ENCODE measurements around the gene MEOX2.

Gene MEOX2

DNA sequence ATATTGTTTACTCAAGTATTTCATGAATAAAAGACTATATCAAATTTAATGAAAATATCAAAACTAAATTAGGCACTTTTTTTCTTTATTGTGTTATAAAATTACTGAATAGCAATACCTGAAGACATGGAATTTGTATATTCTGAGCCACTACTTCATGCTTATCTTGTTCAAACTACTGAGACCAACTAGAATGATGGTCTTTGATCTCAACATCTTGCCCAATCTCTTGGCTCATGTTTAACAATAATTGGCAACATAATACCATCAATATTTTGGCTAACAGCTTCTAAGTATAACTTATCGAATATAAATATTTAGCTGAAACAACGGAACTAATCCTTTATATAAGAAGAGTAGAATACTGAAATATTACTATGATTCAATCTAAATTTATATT lies 68.2 kb downstream of the MEOX2 start:
- intact Hi-C loops (cut with DNase I; ENCODE audit: low total_unique reads) = no loop called here
- no peaks in the 10 kb centered on the region for H3K36me3 ChIP-seq
- TF ChIP-seq, protein P1, sequence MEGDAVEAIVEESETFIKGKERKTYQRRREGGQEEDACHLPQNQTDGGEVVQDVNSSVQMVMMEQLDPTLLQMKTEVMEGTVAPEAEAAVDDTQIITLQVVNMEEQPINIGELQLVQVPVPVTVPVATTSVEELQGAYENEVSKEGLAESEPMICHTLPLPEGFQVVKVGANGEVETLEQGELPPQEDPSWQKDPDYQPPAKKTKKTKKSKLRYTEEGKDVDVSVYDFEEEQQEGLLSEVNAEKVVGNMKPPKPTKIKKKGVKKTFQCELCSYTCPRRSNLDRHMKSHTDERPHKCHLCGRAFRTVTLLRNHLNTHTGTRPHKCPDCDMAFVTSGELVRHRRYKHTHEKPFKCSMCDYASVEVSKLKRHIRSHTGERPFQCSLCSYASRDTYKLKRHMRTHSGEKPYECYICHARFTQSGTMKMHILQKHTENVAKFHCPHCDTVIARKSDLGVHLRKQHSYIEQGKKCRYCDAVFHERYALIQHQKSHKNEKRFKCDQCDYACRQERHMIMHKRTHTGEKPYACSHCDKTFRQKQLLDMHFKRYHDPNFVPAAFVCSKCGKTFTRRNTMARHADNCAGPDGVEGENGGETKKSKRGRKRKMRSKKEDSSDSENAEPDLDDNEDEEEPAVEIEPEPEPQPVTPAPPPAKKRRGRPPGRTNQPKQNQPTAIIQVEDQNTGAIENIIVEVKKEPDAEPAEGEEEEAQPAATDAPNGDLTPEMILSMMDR (IDR thresholded peaks at IDR 0.05) = no peak
- no peak overlapping the region for H3K27ac ChIP-seq
- H3K4me1 ChIP-seq = peaks cover 0 to 6% (median 0%) of the 10 kb centered on the region in 4 donors
- no peak for DNase-seq
- no peaks in the 10 kb centered on the region for H3K9me3 ChIP-seq
- no peaks in the 10 kb centered on the region for H3K27me3 ChIP-seq
- no peak overlapping the region for H3K4me3 ChIP-seq

DNA sequence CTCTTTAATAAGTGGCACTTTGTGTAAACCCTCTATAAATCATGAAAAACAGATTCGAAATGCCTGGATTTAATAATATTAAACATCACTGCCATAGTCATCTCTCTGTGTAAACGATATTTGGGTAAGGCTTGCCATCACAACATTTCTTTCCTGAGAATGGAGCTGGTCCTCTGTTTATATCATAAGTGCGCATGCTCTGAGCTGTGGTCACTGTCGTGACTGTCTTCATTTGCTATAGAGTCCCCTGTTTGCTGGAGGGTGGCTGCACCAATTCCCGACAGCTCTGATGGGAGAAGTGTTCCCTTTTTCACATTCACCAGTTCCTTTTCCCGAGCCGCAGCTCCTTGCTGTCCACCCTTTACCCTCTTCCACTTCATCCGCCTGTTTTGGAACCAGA lies 74.3 kb downstream of the MEOX2 start:
- H3K27me3 ChIP-seq = no peaks in the 10 kb centered on the region
- DNase-seq = no peak
- no peak overlapping the region for H3K4me3 ChIP-seq
- intact Hi-C loops (cut with DNase I; ENCODE audit: low total_unique reads) = no loop called here
- TF ChIP-seq, protein P1 (IDR thresholded peaks at IDR 0.05) = no peak
- H3K4me1 ChIP-seq = peaks cover 0 to 4% (median 0%) of the 10 kb centered on the region in 4 donors
- peaks cover 0 to 7% (median 0%) of the 10 kb centered on the region in 3 donors for H3K36me3 ChIP-seq
- no peak overlapping the region for H3K27ac ChIP-seq
- no peaks in the 10 kb centered on the region for H3K9me3 ChIP-seq

GRCh38 chr7:15610503-15610902 lies 76.0 kb downstream of the MEOX2 start:
- intact Hi-C loops (cut with DNase I; ENCODE audit: low total_unique reads) = no loop called here
- no peak for DNase-seq
- Histone ChIP-seq H3K4me1 (peaks cover 0 to 4% (median 0%) of the 10 kb centered on the region in 4 donors), H3K4me3 (no peak overlapping the region), H3K27me3 (no peaks in the 10 kb centered on the region), H3K9me3 (no peaks in the 10 kb centered on the region), H3K27ac (no peak overlapping the region), H3K36me3 (peaks cover 0 to 7% (median 0%) of the 10 kb centered on the region in 3 donors)
- TF ChIP-seq, protein P1 (IDR thresholded peaks at IDR 0.05) = no peak

DNA sequence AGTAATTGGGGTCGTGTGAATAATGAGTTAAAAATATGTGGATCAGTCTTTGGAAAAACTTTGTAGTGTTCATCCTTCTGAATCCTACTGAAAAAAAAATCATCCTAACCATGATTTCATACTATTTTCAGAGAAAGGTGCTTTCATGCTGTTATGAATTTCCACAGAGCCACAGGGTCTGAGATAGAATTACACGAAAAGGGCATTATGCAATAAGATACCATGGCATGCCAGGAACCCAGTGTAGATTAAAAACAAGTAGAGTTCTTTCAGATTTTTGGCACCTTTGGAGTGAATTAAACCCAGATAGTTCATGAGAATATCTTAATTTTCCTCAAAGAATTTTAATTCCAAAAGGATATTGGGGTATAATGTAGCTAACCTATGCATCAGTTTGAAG lies 77.2 kb downstream of the MEOX2 start:
- Histone ChIP-seq H3K27ac (no peak overlapping the region), H3K9me3 (no peaks in the 10 kb centered on the region), H3K4me3 (no peak overlapping the region), H3K27me3 (no peaks in the 10 kb centered on the region), H3K4me1 (peaks cover 0 to 4% (median 0%) of the 10 kb centered on the region in 4 donors), H3K36me3 (peaks cover 0 to 7% (median 0%) of the 10 kb centered on the region in 3 donors)
- TF ChIP-seq, protein P1 (IDR thresholded peaks at IDR 0.05) = no peak
- intact Hi-C loops (cut with DNase I; ENCODE audit: low total_unique reads) = no loop called here
- DNase-seq = no peak

- H3K27me3 ChIP-seq = no peaks in the 10 kb centered on the region
- no peak overlapping the region for H3K27ac ChIP-seq
- H3K4me3 ChIP-seq = no peak overlapping the region
- peaks cover 0 to 7% (median 0%) of the 10 kb centered on the region in 3 donors for H3K36me3 ChIP-seq
- TF ChIP-seq, protein P1 (IDR thresholded peaks at IDR 0.05) = no peak
- no peak for DNase-seq
- no peaks in the 10 kb centered on the region for H3K9me3 ChIP-seq
- peaks cover 0 to 4% (median 0%) of the 10 kb centered on the region in 4 donors for H3K4me1 ChIP-seq
- intact Hi-C loops (cut with DNase I; ENCODE audit: low total_unique reads) = no loop called here
These were observed 78.8 kb downstream of the MEOX2 start for GRCh38 chr7:15607529-15608210.

All from tibial artery (tissue), 4 donors.